ENCODE data around the gene SNAI3. TPM values are rescaled to one million over a fixed set of nuclear protein-coding genes. Genes with fewer than 3 reads are reported as not detected.

The SNAI3 gene
- total and polyA plus RNA-seq, 9 of the 15 experiments (the other 6 are each of a cell fraction or from before 2014, with no cell fraction given) = 0.04 to 4.1 (median 0.80) TPM; not detected in 1

DNA sequence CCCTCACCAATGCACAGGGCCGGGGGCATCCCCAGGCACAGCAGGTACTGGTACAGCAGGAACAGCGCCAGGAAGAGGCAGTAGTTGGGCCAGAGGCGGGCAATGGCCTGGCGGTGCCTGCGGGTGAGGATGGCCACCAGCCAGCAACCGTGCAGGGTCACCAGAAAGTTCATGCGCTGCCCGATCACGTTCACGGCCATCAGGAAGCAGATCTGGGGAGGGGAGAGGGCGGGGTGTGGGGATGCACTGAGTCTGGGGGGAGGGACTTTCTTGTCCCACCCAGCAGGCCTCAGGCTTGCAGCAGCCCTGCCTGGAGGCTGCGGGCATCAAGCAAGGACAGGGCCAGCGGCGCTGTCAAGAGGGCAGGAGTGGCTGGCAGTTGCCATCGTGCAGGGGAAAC lies 45.4 kb upstream of the SNAI3 start:
- ChIA-PET CTCF (ENCODE audit: low intra/inter-chr PET ratio) (interaction anchor here (0.6 kb wide), 1 partner anchor 16 kb away, joined by 3 read pairs; no protein-coding TSS in a partner anchor), POLR2A (no interaction called here)
- Histone ChIP-seq H3K9ac (ENCODE audit: insufficient read depth in 1 of 2, low read depth in 2 of 2, low read length in 2 of 2) (peak overlapping the region in 1 of 2 experiments; percentile 80; a peak in 1 of 4 replicates), H3K9me3 (replicated peaks; ENCODE audit: control insufficient read depth, insufficient read depth, low read depth, low read length) (no peaks in the 10 kb centered on the region), H3K27ac (ENCODE audit: extremely low read depth, low read depth, low read length) (no peak overlapping the region), H2AFZ (ENCODE audit: low read depth, low read length) (no peak overlapping the region), H4K20me1 (replicated peaks; ENCODE audit: control insufficient read depth, insufficient read depth, low read length) (peaks cover 8% of the 10 kb centered on the region), H3K4me1 (replicated peaks in 1 of 2; ENCODE audit: control insufficient read depth in 2 of 2, insufficient read depth in 2 of 2, low read length in 2 of 2) (peaks cover 0 to 73% of the 10 kb centered on the region in 2 experiments; a peak in 2 of 5 replicates), H3K36me3 (ENCODE audit: control insufficient read depth, insufficient read depth, low read length) (peaks cover 86% of the 10 kb centered on the region), H3K9me1 (ENCODE audit: control insufficient read depth, insufficient read depth, low read length) (no peaks in the 10 kb centered on the region), H3K4me3 (no peak overlapping the region), H3K4me2 (ENCODE audit: insufficient read depth, low read length) (no peak overlapping the region), H3K27me3 (ENCODE audit: control insufficient read depth in 2 of 2, insufficient read depth in 2 of 2, low read length in 2 of 2) (no peaks in the 10 kb centered on the region), H3K79me2 (ENCODE audit: control insufficient read depth, insufficient read depth, low read length) (peaks cover 2% of the 10 kb centered on the region; the same call in 2 of the 3 replicates)
- in situ Hi-C loops (cut with MboI) (no loop called here), intact Hi-C loops (cut with micrococcal nuclease) (no loop called here)
- FAIRE-seq (no peak), DNase-seq (ENCODE audit: extremely low read depth in 1 of 4, low spot score in 3 of 4) (peak in 3 of 4 experiments; percentile 70 to 84 (median 76)), ATAC-seq (peak; percentile 19; the same call in 1 of the 3 replicates)
- BruUV-seq (replicated peaks) = no TSS peak
- TF ChIP-seq PHF21A (IDR thresholded peaks at IDR 0.05; ENCODE audit: borderline replicate concordance, low read depth) (no peak), CHD4 (IDR thresholded peaks at IDR 0.05; ENCODE audit: insufficient read depth, insufficient replicate concordance, low read depth, low read length, poor library complexity, severe bottlenecking) (no peak)
- 85% methylated on average over 14 of the region's 15 CpGs for WGBS (ENCODE audit: insufficient coverage, low coverage, missing lambda C conversion rate)

DNA sequence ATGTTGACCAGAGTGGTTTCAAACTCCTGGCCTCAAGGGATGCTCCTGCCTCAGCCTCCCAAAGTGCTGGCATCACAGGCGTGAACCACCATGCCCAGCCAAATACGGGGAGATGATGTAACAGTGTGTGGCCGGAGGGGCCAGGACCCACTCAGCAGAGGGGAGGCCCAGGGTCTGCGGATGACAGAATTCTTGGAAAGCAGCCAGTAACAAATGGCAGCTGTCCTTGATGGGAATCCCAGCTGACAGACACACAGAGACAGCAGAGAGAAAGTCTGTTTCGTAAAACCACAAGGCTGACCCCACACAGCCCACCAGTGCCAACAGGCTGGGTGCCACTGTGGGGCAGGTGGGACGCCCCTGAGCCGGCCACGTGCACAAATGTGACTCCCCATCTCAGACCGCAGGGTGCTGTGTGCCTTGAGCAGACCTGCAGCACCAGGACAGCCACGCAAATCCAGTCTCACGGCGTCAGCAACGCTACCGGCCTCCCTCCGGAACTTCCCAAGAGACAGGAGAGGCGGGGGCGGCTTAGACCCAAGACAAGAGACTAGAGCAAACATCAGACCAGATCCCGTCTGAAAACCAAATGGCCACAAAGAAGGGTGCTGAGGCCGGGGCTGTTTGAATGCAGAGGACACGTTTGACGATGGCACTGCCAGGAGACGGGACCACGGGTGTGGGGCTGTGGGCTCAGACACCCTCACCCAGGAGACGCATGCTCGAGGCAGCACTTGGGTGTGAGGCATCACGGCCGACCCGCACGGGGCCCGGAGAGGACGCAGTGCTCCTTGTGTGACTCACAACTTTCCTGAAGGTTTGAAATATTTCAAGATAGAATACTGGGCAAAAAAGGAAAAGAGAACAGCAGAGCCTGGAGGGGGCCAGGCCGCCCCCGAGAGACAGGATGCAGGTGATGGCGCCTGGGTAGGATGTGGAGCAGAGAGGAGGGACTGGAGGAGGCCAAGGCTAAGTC lies 44.6 kb upstream of the SNAI3 start:
- no peak for FAIRE-seq
- H3K9me3 ChIP-seq (replicated peaks; ENCODE audit: control insufficient read depth, insufficient read depth, low read depth, low read length) = no peaks in the 10 kb centered on the region
- CTCF ChIA-PET (ENCODE audit: low intra/inter-chr PET ratio) = interaction anchor here (1.1 kb wide), 1 partner anchor 204 kb away, joined by 6 read pairs; no protein-coding TSS in a partner anchor
- peaks cover 0 to 74% of the 10 kb centered on the region in 2 experiments; a peak in 2 of 5 replicates for H3K4me1 ChIP-seq (replicated peaks in 1 of 2; ENCODE audit: control insufficient read depth in 2 of 2, insufficient read depth in 2 of 2, low read length in 2 of 2)
- peak overlapping the region in 1 of 2 experiments; percentile 80; a peak in 2 of 4 replicates for H3K9ac ChIP-seq (ENCODE audit: insufficient read depth in 1 of 2, low read depth in 2 of 2, low read length in 2 of 2)
- in situ Hi-C loops (cut with MboI) = no loop called here
- H4K20me1 ChIP-seq (replicated peaks; ENCODE audit: control insufficient read depth, insufficient read depth, low read length) = peaks cover 8% of the 10 kb centered on the region; the same call in 1 of the 2 replicates
- no peaks in the 10 kb centered on the region; the same call in 2 of the 3 replicates for H3K79me2 ChIP-seq (ENCODE audit: control insufficient read depth, insufficient read depth, low read length)
- intact Hi-C loops (cut with micrococcal nuclease) = no loop called here
- no peak overlapping the region for H2AFZ ChIP-seq (ENCODE audit: low read depth, low read length)
- H3K4me2 ChIP-seq (ENCODE audit: insufficient read depth, low read length) = no peak overlapping the region
- H3K4me3 ChIP-seq = no peak overlapping the region
- H3K27me3 ChIP-seq (ENCODE audit: control insufficient read depth in 2 of 2, insufficient read depth in 2 of 2, low read length in 2 of 2) = no peaks in the 10 kb centered on the region
- POLR2A ChIA-PET = no interaction called here
- BruUV-seq (replicated peaks) = no TSS peak
- peaks cover 86% of the 10 kb centered on the region for H3K36me3 ChIP-seq (ENCODE audit: control insufficient read depth, insufficient read depth, low read length)
- no peak for ATAC-seq
- WGBS (ENCODE audit: insufficient coverage, low coverage, missing lambda C conversion rate) = 95% methylated on average over 33 of the region's 34 CpGs
- DNase-seq (ENCODE audit: extremely low read depth in 1 of 4, low spot score in 3 of 4) = no peak
- no peaks in the 10 kb centered on the region for H3K9me1 ChIP-seq (ENCODE audit: control insufficient read depth, insufficient read depth, low read length)
- H3K27ac ChIP-seq (ENCODE audit: extremely low read depth, low read depth, low read length) = no peak overlapping the region
- TF ChIP-seq BACH1 (tag; IDR thresholded peaks at IDR 0.05) (no peak), NR2F6 (CRISPR knock-in tag; IDR thresholded peaks at IDR 0.05) (no peak), POLR2G (IDR thresholded peaks at IDR 0.05; ENCODE audit: low read depth, low read length) (peak; percentile 50; the same call in 1 of the 2 replicates), NFIC (IDR thresholded peaks at IDR 0.05) (peak; percentile 33; the same call in 1 of the 2 replicates), ZFPM2 (CRISPR knock-in tag; IDR thresholded peaks at IDR 0.05) (no peak)
- TF ChIP-seq, protein P1, sequence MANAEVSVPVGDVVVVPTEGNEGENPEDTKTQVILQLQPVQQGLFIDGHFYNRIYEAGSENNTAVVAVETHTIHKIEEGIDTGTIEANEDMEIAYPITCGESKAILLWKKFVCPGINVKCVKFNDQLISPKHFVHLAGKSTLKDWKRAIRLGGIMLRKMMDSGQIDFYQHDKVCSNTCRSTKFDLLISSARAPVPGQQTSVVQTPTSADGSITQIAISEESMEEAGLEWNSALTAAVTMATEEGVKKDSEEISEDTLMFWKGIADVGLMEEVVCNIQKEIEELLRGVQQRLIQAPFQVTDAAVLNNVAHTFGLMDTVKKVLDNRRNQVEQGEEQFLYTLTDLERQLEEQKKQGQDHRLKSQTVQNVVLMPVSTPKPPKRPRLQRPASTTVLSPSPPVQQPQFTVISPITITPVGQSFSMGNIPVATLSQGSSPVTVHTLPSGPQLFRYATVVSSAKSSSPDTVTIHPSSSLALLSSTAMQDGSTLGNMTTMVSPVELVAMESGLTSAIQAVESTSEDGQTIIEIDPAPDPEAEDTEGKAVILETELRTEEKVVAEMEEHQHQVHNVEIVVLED (CRISPR knock-in tag; IDR thresholded peaks at IDR 0.05) = no peak
- TF ChIP-seq, protein P2, sequence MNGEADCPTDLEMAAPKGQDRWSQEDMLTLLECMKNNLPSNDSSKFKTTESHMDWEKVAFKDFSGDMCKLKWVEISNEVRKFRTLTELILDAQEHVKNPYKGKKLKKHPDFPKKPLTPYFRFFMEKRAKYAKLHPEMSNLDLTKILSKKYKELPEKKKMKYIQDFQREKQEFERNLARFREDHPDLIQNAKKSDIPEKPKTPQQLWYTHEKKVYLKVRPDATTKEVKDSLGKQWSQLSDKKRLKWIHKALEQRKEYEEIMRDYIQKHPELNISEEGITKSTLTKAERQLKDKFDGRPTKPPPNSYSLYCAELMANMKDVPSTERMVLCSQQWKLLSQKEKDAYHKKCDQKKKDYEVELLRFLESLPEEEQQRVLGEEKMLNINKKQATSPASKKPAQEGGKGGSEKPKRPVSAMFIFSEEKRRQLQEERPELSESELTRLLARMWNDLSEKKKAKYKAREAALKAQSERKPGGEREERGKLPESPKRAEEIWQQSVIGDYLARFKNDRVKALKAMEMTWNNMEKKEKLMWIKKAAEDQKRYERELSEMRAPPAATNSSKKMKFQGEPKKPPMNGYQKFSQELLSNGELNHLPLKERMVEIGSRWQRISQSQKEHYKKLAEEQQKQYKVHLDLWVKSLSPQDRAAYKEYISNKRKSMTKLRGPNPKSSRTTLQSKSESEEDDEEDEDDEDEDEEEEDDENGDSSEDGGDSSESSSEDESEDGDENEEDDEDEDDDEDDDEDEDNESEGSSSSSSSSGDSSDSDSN (IDR thresholded peaks at IDR 0.05; ENCODE audit: borderline replicate concordance in 1 of 2, low read depth in 2 of 2, low read length in 2 of 2) = no peak

All from K562 (cell line).